A549 treated with CpdA at 1 μM for 4 hours (cell line): ENCODE measurements around the gene PJA1. TPM values are rescaled to one million over a fixed set of nuclear protein-coding genes. Genes with fewer than 3 reads are reported as not detected.

Experiments used
- total RNA-seq: library from RNA; stranded (reverse); fragments of 200-300 nt; extraction: Qiagen RNA extraction; gene quantifications from 5 replicates; pipeline ENCODE4 v1.2.3, GENCODE V29; 2022; ENCODE audit warnings: low read depth

PJA1 gene
- 15.8 to 16.4 TPM (median 16.1 TPM) in 5 replicates for total RNA-seq

GRCh38 chrX:69165087-69165651 lies at the start of gene PJA1:
TSS of gene PJA1 (minus strand) at chrX:69165453. CDS start at chrX:69163073, 2,380 bp downstream.

